Measurements from ENCODE around the gene TTC3. TPM values are rescaled to one million over a fixed set of nuclear protein-coding genes. Genes with fewer than 3 reads are reported as not detected.

The TTC3 gene
- total RNA-seq, 2 donors from 2014 or later = 184 to 273 TPM

DNA sequence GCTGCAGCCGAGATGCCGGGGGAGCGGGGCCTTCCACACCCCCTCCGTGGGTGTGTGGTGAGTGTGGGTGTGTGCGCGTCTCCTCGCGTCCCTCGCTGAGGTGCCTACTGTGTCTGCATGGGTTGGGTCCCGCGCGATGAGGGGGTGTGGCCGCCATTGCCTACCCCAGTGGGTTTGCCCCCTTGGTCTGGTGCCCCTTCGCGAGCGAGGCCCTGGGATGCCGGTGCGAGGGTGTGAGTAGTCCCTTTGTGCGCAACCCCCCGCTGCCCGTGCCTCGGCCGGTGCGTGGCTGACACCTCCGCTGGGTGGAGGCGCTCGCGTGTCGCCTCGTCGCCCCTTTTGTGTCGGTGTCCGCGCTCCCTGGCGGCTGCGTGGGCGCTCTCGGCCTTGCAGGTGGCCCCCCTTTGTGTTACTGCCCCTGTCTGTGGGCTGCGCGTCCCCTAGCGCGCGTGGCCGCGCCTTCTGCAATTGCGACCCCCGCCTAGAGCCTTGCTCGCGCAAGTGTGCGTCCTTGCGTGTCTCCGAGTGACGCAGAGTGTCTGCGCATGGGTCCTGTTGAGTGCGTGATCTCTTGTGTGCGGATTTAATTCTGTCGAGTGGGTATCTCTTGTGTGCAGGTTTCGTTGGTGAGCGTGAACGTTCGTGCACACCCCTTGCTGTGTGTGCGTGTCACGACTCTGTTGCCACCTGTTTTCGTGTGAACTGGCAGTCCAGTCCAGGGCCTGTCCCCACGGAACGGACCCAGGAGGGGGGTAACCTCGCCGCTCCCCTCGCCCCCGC lies 553 bp downstream of the TTC3 start:
- Mint-ChIP-seq H3K4me3 (peak overlapping the region; percentile 98), H3K36me3 (ENCODE audit: low read depth) (peaks cover 8% of the 10 kb centered on the region), H3K4me1 (peaks cover 29% of the 10 kb centered on the region), H3K9me3 (no peaks in the 10 kb centered on the region), H3K27me3 (ENCODE audit: insufficient read depth) (peaks cover 16% of the 10 kb centered on the region), H3K27ac (peak overlapping the region; percentile 92)
- WGBS, 2 experiments (ENCODE audit: insufficient coverage in 1 of 2, insufficient read length in 1 of 2) = 0% methylated on average over 27 to 69 of the region's 70 CpGs
- H3K9me3 ChIP-seq (ENCODE audit: control insufficient read depth, low read length) = no peaks in the 10 kb centered on the region
- H3K27ac ChIP-seq (ENCODE audit: low read depth, low read length) = peak overlapping the region; percentile 98
- peak overlapping the region; percentile 96 for H3K4me3 ChIP-seq (ENCODE audit: low read length)
- TF ChIP-seq, protein P1, sequence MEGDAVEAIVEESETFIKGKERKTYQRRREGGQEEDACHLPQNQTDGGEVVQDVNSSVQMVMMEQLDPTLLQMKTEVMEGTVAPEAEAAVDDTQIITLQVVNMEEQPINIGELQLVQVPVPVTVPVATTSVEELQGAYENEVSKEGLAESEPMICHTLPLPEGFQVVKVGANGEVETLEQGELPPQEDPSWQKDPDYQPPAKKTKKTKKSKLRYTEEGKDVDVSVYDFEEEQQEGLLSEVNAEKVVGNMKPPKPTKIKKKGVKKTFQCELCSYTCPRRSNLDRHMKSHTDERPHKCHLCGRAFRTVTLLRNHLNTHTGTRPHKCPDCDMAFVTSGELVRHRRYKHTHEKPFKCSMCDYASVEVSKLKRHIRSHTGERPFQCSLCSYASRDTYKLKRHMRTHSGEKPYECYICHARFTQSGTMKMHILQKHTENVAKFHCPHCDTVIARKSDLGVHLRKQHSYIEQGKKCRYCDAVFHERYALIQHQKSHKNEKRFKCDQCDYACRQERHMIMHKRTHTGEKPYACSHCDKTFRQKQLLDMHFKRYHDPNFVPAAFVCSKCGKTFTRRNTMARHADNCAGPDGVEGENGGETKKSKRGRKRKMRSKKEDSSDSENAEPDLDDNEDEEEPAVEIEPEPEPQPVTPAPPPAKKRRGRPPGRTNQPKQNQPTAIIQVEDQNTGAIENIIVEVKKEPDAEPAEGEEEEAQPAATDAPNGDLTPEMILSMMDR (conservative IDR thresholded peaks at IDR 0.05) = no peak
- peaks cover 3% of the 10 kb centered on the region for H3K36me3 ChIP-seq (ENCODE audit: control insufficient read depth, insufficient read depth, low read length)
- H3K27me3 ChIP-seq (ENCODE audit: control insufficient read depth, insufficient read depth, low read length, poor library complexity, severe bottlenecking) = no peaks in the 10 kb centered on the region
- peak overlapping the region; percentile 80 for H3K9ac ChIP-seq (ENCODE audit: extremely low read depth, low read length, poor library complexity, severe bottlenecking)
- DNase-seq = no peak
- H3K4me1 ChIP-seq (ENCODE audit: control insufficient read depth, insufficient read depth, low read length) = peaks cover 4% of the 10 kb centered on the region

DNA sequence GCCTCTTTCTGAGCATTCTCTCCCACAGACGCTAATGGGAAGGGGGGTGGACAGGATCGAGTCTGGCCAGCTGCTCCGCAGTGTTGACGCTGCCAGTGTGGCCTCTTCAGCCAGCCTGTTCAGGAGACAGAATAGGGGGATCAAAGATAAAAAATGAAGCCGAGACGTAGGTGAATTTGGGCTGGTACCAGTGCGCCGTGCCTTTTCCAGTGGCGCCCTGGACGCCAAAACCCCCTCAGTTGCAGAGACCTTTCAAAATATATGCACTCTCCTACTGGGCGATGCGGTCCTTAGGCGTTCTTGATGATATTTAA lies 1.1 kb downstream of the TTC3 start:
- H3K27ac ChIP-seq (ENCODE audit: low read depth, low read length) = peak overlapping the region; percentile 98
- H3K4me3 ChIP-seq (ENCODE audit: low read length) = peak overlapping the region; percentile 96
- peak overlapping the region; percentile 92 for H3K27ac Mint-ChIP-seq
- H3K27me3 ChIP-seq (ENCODE audit: control insufficient read depth, insufficient read depth, low read length, poor library complexity, severe bottlenecking) = no peaks in the 10 kb centered on the region
- peak; percentile 51 for DNase-seq
- TF ChIP-seq, protein P1 (conservative IDR thresholded peaks at IDR 0.05) = no peak
- H3K4me1 ChIP-seq (ENCODE audit: control insufficient read depth, insufficient read depth, low read length) = no peaks in the 10 kb centered on the region
- H3K36me3 ChIP-seq (ENCODE audit: control insufficient read depth, insufficient read depth, low read length) = peaks cover 3% of the 10 kb centered on the region
- peak overlapping the region; percentile 80 for H3K9ac ChIP-seq (ENCODE audit: extremely low read depth, low read length, poor library complexity, severe bottlenecking)
- H3K36me3 Mint-ChIP-seq (ENCODE audit: low read depth) = peaks cover 4% of the 10 kb centered on the region
- peaks cover 16% of the 10 kb centered on the region for H3K27me3 Mint-ChIP-seq (ENCODE audit: insufficient read depth)
- 0 to 1% methylated on average over 3 to 10 of the region's 13 CpGs for WGBS, 2 experiments (ENCODE audit: insufficient coverage in 1 of 2, insufficient read length in 1 of 2)
- peak overlapping the region; percentile 98 for H3K4me3 Mint-ChIP-seq
- H3K9me3 Mint-ChIP-seq = peaks cover 3% of the 10 kb centered on the region
- H3K4me1 Mint-ChIP-seq = peaks cover 24% of the 10 kb centered on the region
- peaks cover 5% of the 10 kb centered on the region for H3K9me3 ChIP-seq (ENCODE audit: control insufficient read depth, low read length)

DNA sequence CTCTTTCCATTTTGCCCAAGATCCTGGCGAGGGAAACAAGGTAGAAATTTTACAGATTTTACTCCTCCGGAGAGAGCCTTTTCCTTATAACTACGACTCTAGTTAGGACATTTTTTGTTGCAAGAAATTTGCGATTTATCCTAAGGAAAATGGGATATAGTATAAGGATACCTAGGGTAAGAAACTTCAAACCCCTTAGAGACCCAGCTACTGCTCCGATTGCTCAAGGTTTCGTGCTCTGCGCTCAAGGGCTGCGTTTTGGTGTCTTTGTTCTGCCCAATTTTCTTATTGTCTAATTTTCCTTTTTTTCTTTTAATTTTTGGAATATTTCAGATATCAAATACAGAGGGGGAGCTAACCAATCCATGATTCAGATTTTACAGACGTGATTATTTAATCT lies 1.5 kb downstream of the TTC3 start:
- Histone ChIP-seq H3K9ac (ENCODE audit: extremely low read depth, low read length, poor library complexity, severe bottlenecking) (peak overlapping the region; percentile 80), H3K27me3 (ENCODE audit: control insufficient read depth, insufficient read depth, low read length, poor library complexity, severe bottlenecking) (no peaks in the 10 kb centered on the region), H3K4me3 (ENCODE audit: low read length) (peak overlapping the region; percentile 96), H3K27ac (ENCODE audit: low read depth, low read length) (peak overlapping the region; percentile 98), H3K9me3 (ENCODE audit: control insufficient read depth, low read length) (peaks cover 9% of the 10 kb centered on the region), H3K4me1 (ENCODE audit: control insufficient read depth, insufficient read depth, low read length) (no peaks in the 10 kb centered on the region), H3K36me3 (ENCODE audit: control insufficient read depth, insufficient read depth, low read length) (peaks cover 3% of the 10 kb centered on the region)
- Mint-ChIP-seq H3K4me1 (peaks cover 23% of the 10 kb centered on the region), H3K36me3 (ENCODE audit: low read depth) (peaks cover 4% of the 10 kb centered on the region), H3K4me3 (peak overlapping the region; percentile 98), H3K27me3 (ENCODE audit: insufficient read depth) (peaks cover 16% of the 10 kb centered on the region), H3K9me3 (peaks cover 7% of the 10 kb centered on the region), H3K27ac (peak overlapping the region; percentile 92)
- DNase-seq = no peak
- 14 to 43% methylated on average over 1 to 9 of the region's 9 CpGs for WGBS, 2 experiments (ENCODE audit: insufficient coverage in 1 of 2, insufficient read length in 1 of 2)
- TF ChIP-seq, protein P1 (conservative IDR thresholded peaks at IDR 0.05) = no peak
